HG02588 (cell line): ENCODE data around the gene HBS1L.

Experiments
- ATAC-seq: cut with Tn5 transposase; IDR thresholded peaks from one replicate; pipeline ENCODE4 v1.9.1; 2021; ENCODE audit warnings: mild to moderate bottlenecking, moderate library complexity; ENCODE audit not compliant: unreplicated experiment

Gene HBS1L

GRCh38 chr6:135054569-135055498 is at the start of gene HBS1L:
Gene HBS1L, minus strand, starts transcription at chr6:135054822. Its CDS starts 131 bp downstream, at chr6:135054691.
- peak; percentile 97 for ATAC-seq

- no peak for ATAC-seq
Measured at GRCh38 chr6:135104199-135104598, 49.6 kb upstream of the HBS1L start.

- ATAC-seq: no peak
Measured at GRCh38 chr6:135102191-135102590, 47.6 kb upstream of the HBS1L start.

- no peak for ATAC-seq
Measured at GRCh38 chr6:135097172-135097571, 42.5 kb upstream of the HBS1L start.

GRCh38 chr6:135096403-135097130 is 41.9 kb upstream of the HBS1L start:
- ATAC-seq: no peak

GRCh38 chr6:135095716-135096115 is 41.1 kb upstream of the HBS1L start:
- no peak for ATAC-seq

GRCh38 chr6:135094403-135094821 is 39.8 kb upstream of the HBS1L start:
- ATAC-seq: peak; percentile 64

GRCh38 chr6:135093578-135093977 is 39.0 kb upstream of the HBS1L start:
- no peak for ATAC-seq

GRCh38 chr6:135092724-135093123 is 38.1 kb upstream of the HBS1L start:
- ATAC-seq: no peak

GRCh38 chr6:135090819-135091218 is 36.2 kb upstream of the HBS1L start:
- no peak for ATAC-seq

- no peak for ATAC-seq
Measured at GRCh38 chr6:135089901-135090300, 35.3 kb upstream of the HBS1L start.

- ATAC-seq: peak; percentile 85
Measured at GRCh38 chr6:135088818-135089809, 34.5 kb upstream of the HBS1L start.

GRCh38 chr6:135088281-135088680 is 33.7 kb upstream of the HBS1L start:
- peak; percentile 2 for ATAC-seq

- ATAC-seq: no peak
Measured at GRCh38 chr6:135087803-135088202, 33.2 kb upstream of the HBS1L start.

GRCh38 chr6:135087403-135087802 is 32.8 kb upstream of the HBS1L start:
- no peak for ATAC-seq

- ATAC-seq: no peak
Measured at GRCh38 chr6:135086414-135086764, 31.8 kb upstream of the HBS1L start.

GRCh38 chr6:135085700-135086413 is 31.2 kb upstream of the HBS1L start:
- no peak for ATAC-seq

GRCh38 chr6:135084916-135085269 is 30.3 kb upstream of the HBS1L start:
- no peak for ATAC-seq

- no peak for ATAC-seq
Measured at GRCh38 chr6:135084001-135084915, 29.6 kb upstream of the HBS1L start.
